ENCODE measurements around the gene ULK2. TPM values are rescaled to one million over a fixed set of nuclear protein-coding genes. Genes with fewer than 3 reads are reported as not detected.

The ULK2 gene
- total and polyA plus RNA-seq, 8 donors, result 14.4 to 36.7 (median 28.3) TPM

DNA sequence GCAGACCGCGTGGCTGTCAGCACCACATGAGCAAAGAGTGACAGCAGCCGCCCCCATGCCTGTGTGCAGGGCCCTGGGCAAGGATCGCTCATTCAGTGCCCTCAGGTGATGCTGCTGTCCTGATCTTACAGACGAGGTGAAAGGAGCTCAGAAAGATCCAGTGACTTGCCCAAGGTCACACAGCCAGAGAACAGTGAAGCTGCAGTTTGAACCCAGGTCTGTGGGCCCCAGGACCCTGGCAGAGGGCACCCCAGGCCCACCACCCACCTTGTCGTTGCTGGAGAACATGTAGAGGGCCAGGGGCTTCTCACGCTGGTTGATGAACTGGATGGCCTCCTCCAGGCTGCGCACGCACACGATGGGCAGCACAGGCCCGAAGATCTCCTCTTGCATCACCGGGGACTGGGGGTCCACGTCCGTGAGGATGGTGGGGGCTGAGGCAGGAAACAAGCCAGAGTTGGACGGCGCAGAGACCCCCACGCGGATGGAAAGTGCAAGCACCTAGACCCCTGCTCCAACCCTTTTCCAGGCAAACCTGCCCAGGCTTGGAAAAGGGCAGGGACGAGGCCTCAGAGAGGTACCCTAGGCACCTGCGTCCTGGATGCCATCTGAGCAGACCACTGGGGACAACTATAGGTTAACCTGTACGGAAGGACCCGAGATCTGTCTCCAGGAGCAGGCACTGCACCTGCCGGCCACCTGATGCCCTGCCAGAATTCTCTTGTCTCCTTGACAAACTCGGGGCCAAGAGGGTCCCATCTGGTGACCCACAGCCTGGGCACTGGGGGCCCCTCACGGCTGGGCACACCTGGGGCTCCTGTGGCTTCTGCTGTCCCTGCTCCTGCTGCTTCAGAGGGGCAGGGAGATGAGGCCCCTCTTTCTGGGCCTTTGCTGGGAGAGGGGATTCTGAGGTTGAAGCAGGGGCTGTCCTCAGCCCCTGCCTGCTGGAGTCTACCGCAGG, 128.2 kb downstream of the ULK2 start:
- no peaks in the 10 kb centered on the region for H3K36me3 ChIP-seq
- peaks cover 0 to 3% of the 10 kb centered on the region in 2 donors for H3K4me1 ChIP-seq
- DNase-seq (no peak), ATAC-seq (no peak)
- intact Hi-C loops (cut with DNase I), result no loop called here
- H3K4me3 ChIP-seq, result no peak overlapping the region
- TF ChIP-seq, protein P1, sequence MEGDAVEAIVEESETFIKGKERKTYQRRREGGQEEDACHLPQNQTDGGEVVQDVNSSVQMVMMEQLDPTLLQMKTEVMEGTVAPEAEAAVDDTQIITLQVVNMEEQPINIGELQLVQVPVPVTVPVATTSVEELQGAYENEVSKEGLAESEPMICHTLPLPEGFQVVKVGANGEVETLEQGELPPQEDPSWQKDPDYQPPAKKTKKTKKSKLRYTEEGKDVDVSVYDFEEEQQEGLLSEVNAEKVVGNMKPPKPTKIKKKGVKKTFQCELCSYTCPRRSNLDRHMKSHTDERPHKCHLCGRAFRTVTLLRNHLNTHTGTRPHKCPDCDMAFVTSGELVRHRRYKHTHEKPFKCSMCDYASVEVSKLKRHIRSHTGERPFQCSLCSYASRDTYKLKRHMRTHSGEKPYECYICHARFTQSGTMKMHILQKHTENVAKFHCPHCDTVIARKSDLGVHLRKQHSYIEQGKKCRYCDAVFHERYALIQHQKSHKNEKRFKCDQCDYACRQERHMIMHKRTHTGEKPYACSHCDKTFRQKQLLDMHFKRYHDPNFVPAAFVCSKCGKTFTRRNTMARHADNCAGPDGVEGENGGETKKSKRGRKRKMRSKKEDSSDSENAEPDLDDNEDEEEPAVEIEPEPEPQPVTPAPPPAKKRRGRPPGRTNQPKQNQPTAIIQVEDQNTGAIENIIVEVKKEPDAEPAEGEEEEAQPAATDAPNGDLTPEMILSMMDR (IDR thresholded peaks at IDR 0.05), result no peak
- H3K9me3 ChIP-seq, result no peaks in the 10 kb centered on the region
- no peak overlapping the region for H3K27ac ChIP-seq
- H3K27me3 ChIP-seq, result no peaks in the 10 kb centered on the region

DNA sequence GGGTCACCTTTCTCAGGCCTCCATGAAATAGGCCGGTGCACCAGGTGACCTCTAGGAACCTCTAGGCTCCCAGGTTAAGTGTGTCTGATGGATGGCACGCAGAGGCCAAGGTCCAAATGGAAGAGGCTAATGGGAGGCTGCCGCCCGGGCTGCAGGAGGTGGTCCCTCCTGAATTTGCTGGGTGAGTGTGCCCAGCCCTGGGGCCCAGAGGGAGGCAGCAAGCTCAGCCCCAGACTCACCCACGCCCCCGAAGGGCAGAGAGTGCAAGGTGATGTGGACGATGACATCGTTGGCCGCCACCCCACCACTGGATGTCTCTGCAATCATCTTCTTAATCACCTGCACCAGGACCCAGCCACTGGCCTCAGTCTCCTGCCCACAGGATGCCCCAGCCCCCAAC, 129.0 kb downstream of the ULK2 start:
- ATAC-seq (no peak), DNase-seq (no peak)
- TF ChIP-seq, protein P1 (IDR thresholded peaks at IDR 0.05), result no peak
- no peaks in the 10 kb centered on the region for H3K9me3 ChIP-seq
- H3K27me3 ChIP-seq, result no peaks in the 10 kb centered on the region
- H3K27ac ChIP-seq, result no peak overlapping the region
- intact Hi-C loops (cut with DNase I), result no loop called here
- H3K4me1 ChIP-seq, result no peaks in the 10 kb centered on the region
- H3K4me3 ChIP-seq, result no peak overlapping the region
- H3K36me3 ChIP-seq, result no peaks in the 10 kb centered on the region

DNA sequence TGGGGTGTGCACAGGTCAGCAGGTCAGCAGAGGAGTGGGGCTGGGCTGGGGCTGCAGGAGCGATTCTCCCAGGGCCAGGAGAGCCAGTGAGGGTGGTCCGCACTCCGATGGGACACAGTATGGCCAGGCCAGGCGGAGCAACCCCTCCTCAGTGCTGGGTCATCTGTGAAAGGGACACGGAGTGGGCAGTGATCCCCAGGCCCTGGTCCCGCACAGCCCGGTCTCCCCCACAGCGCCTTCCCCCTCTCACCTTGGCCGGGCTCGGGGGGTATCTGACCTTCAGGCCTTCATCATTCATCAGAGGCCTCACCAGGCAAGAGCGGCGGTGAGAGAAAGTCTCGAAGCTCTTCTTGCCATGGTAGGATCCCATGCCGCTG, 129.7 kb downstream of the ULK2 start:
- no peaks in the 10 kb centered on the region for H3K9me3 ChIP-seq
- no peaks in the 10 kb centered on the region for H3K27me3 ChIP-seq
- ATAC-seq (no peak), DNase-seq (peak in 1 of 4 donors; percentile 62)
- no peak overlapping the region for H3K4me3 ChIP-seq
- TF ChIP-seq, protein P1 (IDR thresholded peaks at IDR 0.05), result no peak
- no peak overlapping the region for H3K27ac ChIP-seq
- intact Hi-C loops (cut with DNase I), result no loop called here
- no peaks in the 10 kb centered on the region for H3K4me1 ChIP-seq
- no peaks in the 10 kb centered on the region for H3K36me3 ChIP-seq

DNA sequence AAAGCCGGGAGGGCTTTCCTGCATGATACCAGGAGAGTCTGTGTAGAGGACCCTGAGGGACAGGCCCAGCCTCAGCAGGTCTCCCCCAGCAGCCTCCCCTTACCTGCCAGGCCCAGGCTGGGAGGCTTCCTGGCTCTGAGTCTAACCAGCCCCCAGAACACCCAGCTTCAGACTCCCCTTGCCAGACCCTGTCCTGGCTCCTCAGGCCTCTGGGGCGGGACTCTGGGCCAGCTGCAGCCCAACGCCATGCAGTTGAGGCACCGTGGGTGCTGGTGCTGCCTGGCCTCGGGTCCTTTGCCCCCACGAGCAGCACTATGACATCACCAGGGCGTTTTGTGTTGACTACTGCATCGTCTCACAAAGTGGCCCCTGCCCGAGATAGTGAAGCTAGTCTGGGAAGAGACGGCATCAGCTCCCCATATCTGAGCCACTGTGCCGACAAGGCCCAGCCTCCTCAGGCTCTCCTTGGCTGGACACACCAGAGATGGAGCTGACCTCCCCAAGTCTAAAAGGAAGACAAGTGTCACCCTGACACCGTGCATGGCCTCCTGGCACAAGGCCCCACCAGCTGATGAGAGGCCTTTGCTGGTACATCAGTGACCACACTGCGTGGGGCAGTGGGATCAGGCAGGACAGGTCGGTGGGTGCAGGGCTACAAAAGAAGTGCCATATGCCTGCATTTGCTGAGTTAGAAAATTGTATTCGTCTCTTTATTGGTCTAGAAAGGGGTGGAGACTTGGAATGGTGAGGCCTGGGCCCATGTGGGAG, 130.2 kb downstream of the ULK2 start:
- Histone ChIP-seq H3K27ac (no peak overlapping the region), H3K27me3 (no peaks in the 10 kb centered on the region), H3K4me3 (no peak overlapping the region), H3K4me1 (no peaks in the 10 kb centered on the region), H3K9me3 (no peaks in the 10 kb centered on the region), H3K36me3 (no peaks in the 10 kb centered on the region)
- intact Hi-C loops (cut with DNase I), result no loop called here
- TF ChIP-seq, protein P1 (IDR thresholded peaks at IDR 0.05), result no peak
- peak in 1 of 4 donors; percentile 54 for DNase-seq
- ATAC-seq, result no peak

DNA sequence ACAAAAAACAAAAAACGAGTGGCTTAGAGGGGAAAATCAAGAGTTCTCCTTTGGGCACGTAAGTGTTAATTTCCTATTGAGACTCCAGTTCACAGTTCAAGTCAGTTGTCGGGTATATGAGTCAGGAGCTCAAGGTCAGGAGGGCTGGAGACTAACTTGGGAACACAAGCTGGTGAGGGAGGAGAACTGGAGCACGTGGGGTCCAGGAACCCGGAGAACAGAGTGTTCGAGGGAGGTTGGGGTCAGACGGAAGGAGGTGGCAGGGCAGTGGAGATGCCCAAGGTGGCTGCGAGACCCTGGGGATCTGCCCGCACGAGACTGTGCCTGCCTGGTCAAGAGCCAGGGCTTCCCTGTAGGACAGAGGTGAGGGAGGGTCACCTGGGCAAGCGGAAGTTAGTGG, 131.7 kb downstream of the ULK2 start:
- no peak for ATAC-seq
- intact Hi-C loops (cut with DNase I), result no loop called here
- no peaks in the 10 kb centered on the region for H3K9me3 ChIP-seq

More for the DNA sequence above, 131.7 kb downstream of the ULK2 start:
- Histone ChIP-seq H3K27ac (no peak overlapping the region), H3K4me1 (peaks cover 0 to 3% of the 10 kb centered on the region in 2 donors), H3K36me3 (no peaks in the 10 kb centered on the region), H3K27me3 (no peaks in the 10 kb centered on the region), H3K4me3 (no peak overlapping the region)
- TF ChIP-seq, protein P1 (IDR thresholded peaks at IDR 0.05), result no peak
- DNase-seq, result peak in 1 of 4 donors; percentile 22
